ENCODE data around the gene TRAPPC10. TPM values are rescaled to one million over a fixed set of nuclear protein-coding genes. Genes with fewer than 3 reads are reported as not detected.

Gene TRAPPC10
- total and polyA plus RNA-seq, 10 of the 15 experiments (the other 5 are each of a cell fraction or from before 2014, with no cell fraction given), result 1.1 to 39.6 (median 28.2) TPM

DNA sequence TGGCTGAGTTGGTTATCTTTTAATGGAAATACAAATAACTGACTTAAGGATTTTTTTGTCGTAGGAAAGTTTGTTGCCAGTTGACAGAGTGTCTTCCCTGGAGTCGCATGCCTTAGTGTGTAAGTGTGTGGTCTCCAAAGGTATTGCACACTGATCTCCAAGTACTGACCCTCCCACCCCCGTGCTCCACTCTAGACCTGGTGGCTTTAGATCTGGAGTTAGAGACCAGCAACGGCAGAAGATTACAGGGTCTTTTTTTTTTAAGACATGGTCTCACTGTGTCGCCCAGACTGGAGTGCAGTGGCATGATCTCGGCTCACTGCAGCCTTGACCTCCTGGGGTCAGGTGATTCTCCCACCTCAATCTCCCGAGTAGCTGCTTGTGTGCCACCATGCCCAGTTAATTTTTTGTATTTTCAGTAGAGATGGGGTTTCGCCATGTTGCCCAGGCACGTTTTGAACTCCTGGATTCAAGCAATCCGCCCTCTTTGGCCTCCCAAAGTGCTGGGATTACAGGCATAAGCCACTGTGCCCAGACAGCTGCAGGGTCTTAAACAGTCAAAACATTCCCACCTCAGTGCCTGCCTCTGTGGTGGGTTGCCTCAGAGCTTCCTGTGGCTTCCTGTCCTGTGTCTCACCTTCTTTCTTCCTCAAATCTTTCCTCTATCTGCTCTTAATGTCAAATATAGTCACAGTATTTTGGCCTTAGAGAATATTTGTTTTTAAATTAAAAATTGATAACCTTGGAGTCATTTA lies 6.9 kb downstream of the TRAPPC10 start:
- ChIA-PET POLR2A (interaction anchor here (0.9 to 1.1 kb wide), 2 partner anchors 25 to 290 kb away, joined by 3 read pairs; no protein-coding TSS in a partner anchor), SMC1A (ENCODE audit: uncharacterized antibody, unreplicated experiment) (no interaction called here), CTCF (interaction anchor here (0.8 to 1.3 kb wide), 2 partner anchors 16 to 27 kb away, joined by 3 read pairs; no protein-coding TSS in a partner anchor), RAD21 (ENCODE audit: unreplicated experiment) (no interaction called here)
- intact Hi-C loops (cut with micrococcal nuclease; ENCODE audit: unreplicated experiment) (no loop called here), in situ Hi-C loops (cut with MboI) (loop anchor here (5.0 kb wide), 1 partner anchor 33 kb away; no protein-coding TSS in a partner anchor)
- Histone ChIP-seq H3K9me3 (replicated peaks; ENCODE audit: control insufficient read depth, insufficient read depth, low read length) (no peaks in the 10 kb centered on the region), H2AFZ (ENCODE audit: control insufficient read depth, low read depth, low read length) (no peak overlapping the region), H3K4me2 (ENCODE audit: control insufficient read depth, insufficient read depth) (peak overlapping the region; percentile 69), H3K79me2 (ENCODE audit: control insufficient read depth, insufficient read depth, low read length) (peaks cover 92% of the 10 kb centered on the region), H3K36me3 (ENCODE audit: control insufficient read depth in 2 of 2, insufficient read depth in 2 of 2, low read length in 1 of 2) (no peaks in the 10 kb centered on the region; a peak in 1 of 4 replicates), H3K4me3 (no peak overlapping the region), H3K4me1 (ENCODE audit: control insufficient read depth, insufficient read depth, low read length) (peaks cover 14% of the 10 kb centered on the region), H3K9ac (ENCODE audit: control insufficient read depth, insufficient read depth, low read length) (no peak overlapping the region), H4K20me1 (ENCODE audit: control insufficient read depth, insufficient read depth) (no peaks in the 10 kb centered on the region; the same call in 1 of the 2 replicates), H3K27me3 (replicated peaks in 1 of 2; ENCODE audit: control insufficient read depth in 2 of 2, insufficient read depth in 2 of 2, low read length in 1 of 2) (no peaks in the 10 kb centered on the region), H3K27ac (ENCODE audit: control insufficient read depth, insufficient read depth) (no peak overlapping the region)
- BruUV-seq (replicated peaks), result no TSS peak
- FAIRE-seq, result no peak
- WGBS (ENCODE audit: insufficient coverage, insufficient replicate concordance, low lambda C conversion rate, missing lambda C conversion rate), result 65% methylated on average over 10 of the region's 10 CpGs
- no peak for DNase-seq (ENCODE audit: low read depth, low spot score)
- ATAC-seq, result peak; percentile 10; the same call in 1 of the 3 replicates
- no peak for TF ChIP-seq IKZF1 (conservative IDR thresholded peaks at IDR 0.05)
- peak; percentile 46 for TF ChIP-seq RUNX3 (IDR thresholded peaks at IDR 0.05; ENCODE audit: low read length)

DNA sequence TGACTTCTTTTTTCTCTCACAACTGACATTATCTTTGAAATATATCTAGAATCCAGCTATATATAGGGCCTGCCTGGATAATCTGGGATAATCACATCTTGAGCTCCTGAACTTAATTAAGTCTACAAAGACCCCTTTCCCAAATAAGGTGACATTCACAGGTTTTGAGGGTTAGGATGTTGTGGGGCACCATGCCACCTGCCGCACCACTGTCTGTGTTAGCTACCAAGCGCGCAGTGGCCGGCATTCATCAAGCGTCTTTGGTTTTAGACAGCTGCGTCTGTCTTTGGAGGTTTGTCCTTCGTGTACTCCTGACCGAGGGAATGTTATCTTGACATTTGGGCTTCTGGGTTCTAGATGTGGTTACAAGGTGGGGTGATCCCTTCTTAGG lies 7.5 kb downstream of the TRAPPC10 start:
- no peak for DNase-seq (ENCODE audit: low read depth, low spot score)
- H3K36me3 ChIP-seq (ENCODE audit: control insufficient read depth in 2 of 2, insufficient read depth in 2 of 2, low read length in 1 of 2), result no peaks in the 10 kb centered on the region; a peak in 1 of 4 replicates
- in situ Hi-C loops (cut with MboI), result loop anchor here (5.0 kb wide), 1 partner anchor 33 kb away; no protein-coding TSS in a partner anchor
- ATAC-seq, result no peak
- POLR2A ChIA-PET, result interaction anchor here (1.1 to 1.9 kb wide), 2 partner anchors 8 to 291 kb away, joined by 3 to 5 read pairs; partner anchors contain the start of gene TRAPPC10
- no peak overlapping the region for H3K9ac ChIP-seq (ENCODE audit: control insufficient read depth, insufficient read depth, low read length)
- CTCF ChIA-PET, result interaction anchor here (0.8 to 1.3 kb wide), 2 partner anchors 16 to 26 kb away, joined by 3 read pairs; no protein-coding TSS in a partner anchor
- H2AFZ ChIP-seq (ENCODE audit: control insufficient read depth, low read depth, low read length), result no peak overlapping the region
- SMC1A ChIA-PET (ENCODE audit: uncharacterized antibody, unreplicated experiment), result interaction anchor here (0.7 kb wide), 1 partner anchor 23 kb away, joined by 3 read pairs; no protein-coding TSS in a partner anchor
- H3K9me3 ChIP-seq (replicated peaks; ENCODE audit: control insufficient read depth, insufficient read depth, low read length), result no peaks in the 10 kb centered on the region
- peaks cover 14% of the 10 kb centered on the region for H3K4me1 ChIP-seq (ENCODE audit: control insufficient read depth, insufficient read depth, low read length)
- RAD21 ChIA-PET (ENCODE audit: unreplicated experiment), result no interaction called here
- 95% methylated on average over 8 of the region's 8 CpGs for WGBS (ENCODE audit: insufficient coverage, insufficient replicate concordance, low lambda C conversion rate, missing lambda C conversion rate)
- TF ChIP-seq SUZ12 (IDR thresholded peaks at IDR 0.05; ENCODE audit: unreplicated experiment) (no peak), YY1 (IDR thresholded peaks at IDR 0.05; ENCODE audit: low read depth, low read length) (no peak), ZNF24 (IDR thresholded peaks at IDR 0.05) (no peak), STAT3 (IDR thresholded peaks at IDR 0.05; ENCODE audit: low read depth, low read length) (no peak), NR2C2 (IDR thresholded peaks at IDR 0.05; ENCODE audit: borderline replicate concordance, control insufficient read depth, insufficient read length, low read depth) (no peak), RB1 (IDR thresholded peaks at IDR 0.05; ENCODE audit: borderline replicate concordance) (no peak), ETV6 (conservative IDR thresholded peaks at IDR 0.05 in 1 of 2, IDR thresholded peaks at IDR 0.05 in 1 of 2; ENCODE audit: borderline replicate concordance in 1 of 2, low read depth in 1 of 2) (no peak), ZSCAN29 (IDR thresholded peaks at IDR 0.05) (no peak), TAF1 (IDR thresholded peaks at IDR 0.05; ENCODE audit: borderline replicate concordance, low read depth, low read length) (no peak), NRF1 (conservative IDR thresholded peaks at IDR 0.05; ENCODE audit: low read depth, low read length) (no peak), STAT1 (conservative IDR thresholded peaks at IDR 0.05) (no peak)
- intact Hi-C loops (cut with micrococcal nuclease; ENCODE audit: unreplicated experiment), result no loop called here
- BruUV-seq (replicated peaks), result no TSS peak
- H3K4me3 ChIP-seq, result no peak overlapping the region
- no peak overlapping the region for H3K27ac ChIP-seq (ENCODE audit: control insufficient read depth, insufficient read depth)
- no peaks in the 10 kb centered on the region; the same call in 1 of the 2 replicates for H4K20me1 ChIP-seq (ENCODE audit: control insufficient read depth, insufficient read depth)
- H3K27me3 ChIP-seq (replicated peaks in 1 of 2; ENCODE audit: control insufficient read depth in 2 of 2, insufficient read depth in 2 of 2, low read length in 1 of 2), result no peaks in the 10 kb centered on the region
- FAIRE-seq, result no peak
- peaks cover 92% of the 10 kb centered on the region for H3K79me2 ChIP-seq (ENCODE audit: control insufficient read depth, insufficient read depth, low read length)
- no peak overlapping the region for H3K4me2 ChIP-seq (ENCODE audit: control insufficient read depth, insufficient read depth)

Data from GM12878 (cell line).